ENCODE measurements around the gene SLC5A11.
"Not testable (repeated sequence)": the region's sequence is repeated elsewhere in the genome, so short reads cannot be mapped to it uniquely, and the experiment has no call there.

Gene SLC5A11

GRCh38 chr16:24883714-24884151 lies 38.0 kb downstream of the SLC5A11 start:
- DNase-seq (ENCODE audit: low spot score) = no peak
- TF ChIP-seq, protein P1, sequence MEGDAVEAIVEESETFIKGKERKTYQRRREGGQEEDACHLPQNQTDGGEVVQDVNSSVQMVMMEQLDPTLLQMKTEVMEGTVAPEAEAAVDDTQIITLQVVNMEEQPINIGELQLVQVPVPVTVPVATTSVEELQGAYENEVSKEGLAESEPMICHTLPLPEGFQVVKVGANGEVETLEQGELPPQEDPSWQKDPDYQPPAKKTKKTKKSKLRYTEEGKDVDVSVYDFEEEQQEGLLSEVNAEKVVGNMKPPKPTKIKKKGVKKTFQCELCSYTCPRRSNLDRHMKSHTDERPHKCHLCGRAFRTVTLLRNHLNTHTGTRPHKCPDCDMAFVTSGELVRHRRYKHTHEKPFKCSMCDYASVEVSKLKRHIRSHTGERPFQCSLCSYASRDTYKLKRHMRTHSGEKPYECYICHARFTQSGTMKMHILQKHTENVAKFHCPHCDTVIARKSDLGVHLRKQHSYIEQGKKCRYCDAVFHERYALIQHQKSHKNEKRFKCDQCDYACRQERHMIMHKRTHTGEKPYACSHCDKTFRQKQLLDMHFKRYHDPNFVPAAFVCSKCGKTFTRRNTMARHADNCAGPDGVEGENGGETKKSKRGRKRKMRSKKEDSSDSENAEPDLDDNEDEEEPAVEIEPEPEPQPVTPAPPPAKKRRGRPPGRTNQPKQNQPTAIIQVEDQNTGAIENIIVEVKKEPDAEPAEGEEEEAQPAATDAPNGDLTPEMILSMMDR (IDR thresholded peaks at IDR 0.05; ENCODE audit: extremely low read depth, missing control alignments) = no peak

GRCh38 chr16:24887472-24887871 lies 41.7 kb downstream of the SLC5A11 start:
- TF ChIP-seq, protein P1 (IDR thresholded peaks at IDR 0.05; ENCODE audit: extremely low read depth, missing control alignments) = no peak
- no peak for DNase-seq (ENCODE audit: low spot score)

DNA sequence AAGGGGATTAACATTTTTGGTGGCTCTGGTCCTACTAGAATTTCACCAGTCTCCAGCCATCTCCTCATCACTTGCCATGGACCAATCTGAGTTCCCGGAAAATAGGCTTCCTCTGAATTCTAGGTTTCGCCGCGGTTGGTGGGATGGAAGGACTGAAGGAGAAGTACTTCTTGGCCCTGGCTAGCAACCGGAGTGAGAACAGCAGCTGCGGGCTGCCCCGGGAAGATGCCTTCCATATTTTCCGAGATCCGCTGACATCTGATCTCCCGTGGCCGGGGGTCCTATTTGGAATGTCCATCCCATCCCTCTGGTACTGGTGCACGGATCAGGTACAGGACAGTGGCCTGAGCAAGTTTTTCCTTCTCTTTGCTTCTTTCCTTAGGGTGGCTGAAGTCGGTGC lies 45.0 kb downstream of the SLC5A11 start:
- TF ChIP-seq, protein P1 (IDR thresholded peaks at IDR 0.05; ENCODE audit: extremely low read depth, missing control alignments) = no peak
- DNase-seq (ENCODE audit: low spot score) = no peak

GRCh38 chr16:24896439-24896838 lies 50.7 kb downstream of the SLC5A11 start:
- no peak for DNase-seq (ENCODE audit: low spot score)
- TF ChIP-seq, protein P1 (IDR thresholded peaks at IDR 0.05; ENCODE audit: extremely low read depth, missing control alignments) = no peak

GRCh38 chr16:24897522-24897921 lies 51.8 kb downstream of the SLC5A11 start:
- DNase-seq (ENCODE audit: low spot score) = not testable (repeated sequence)

DNA sequence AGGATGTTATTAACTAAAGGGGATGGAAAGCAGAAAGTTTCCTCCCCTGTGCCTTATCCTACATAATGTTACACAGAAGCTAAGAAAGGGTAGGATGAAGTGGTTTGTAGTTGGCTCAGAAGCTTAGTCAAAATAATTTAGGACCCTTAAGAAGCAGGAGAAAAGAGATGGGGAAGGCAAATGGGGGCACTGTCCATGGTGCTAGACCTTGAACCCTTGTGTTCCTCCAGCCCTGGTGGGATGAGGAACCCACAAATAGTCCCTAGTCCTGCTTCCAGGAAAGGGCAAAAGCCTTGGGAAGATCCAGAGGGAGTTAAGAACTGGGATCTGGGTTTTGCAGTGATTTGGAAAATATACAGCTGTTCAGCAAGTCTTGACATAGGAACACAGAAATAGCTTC lies 54.5 kb downstream of the SLC5A11 start:
- DNase-seq (ENCODE audit: low spot score) = no peak
- TF ChIP-seq, protein P1 (IDR thresholded peaks at IDR 0.05; ENCODE audit: extremely low read depth, missing control alignments) = no peak

- no peak for DNase-seq (ENCODE audit: low spot score)
- TF ChIP-seq, protein P1 (IDR thresholded peaks at IDR 0.05; ENCODE audit: extremely low read depth, missing control alignments) = no peak
Measured at GRCh38 chr16:24906199-24906808, 60.5 kb downstream of the SLC5A11 start.

GRCh38 chr16:24906901-24907300 lies 61.1 kb downstream of the SLC5A11 start:
- no peak for DNase-seq (ENCODE audit: low spot score)
- TF ChIP-seq, protein P1 (IDR thresholded peaks at IDR 0.05; ENCODE audit: extremely low read depth, missing control alignments) = no peak
